K562 (cell line): ENCODE data around the gene RTCA. TPM values are rescaled to one million over a fixed set of nuclear protein-coding genes. Genes with fewer than 3 reads are reported as not detected.

Experiments
- ATAC-seq: fragments of 200-7000 bp; cut with Tn5 transposase; 3 replicates; pipeline ENCODE4 v1.9.1; 2020; ENCODE audit warnings: moderate library complexity
- BruUV-seq: library from RNA; stranded (reverse); fragments of 400-500 nt; replicated peaks from 2 replicates; lab custom pipeline; 2021; lab: Mats Ljungman, UMichigan
- CTCF ChIA-PET: fragments of 300-600 bp; formaldehyde crosslinking; extraction: SDS; loops from one replicate; lab custom pipeline; 2021; ENCODE audit warnings: low intra/inter-chr PET ratio; lab: Yijun Ruan, JAX
- POLR2A ChIA-PET: fragments of 300-600, 350-650 bp; sonication (Branson Sonifier 250); formaldehyde crosslinking; extraction: SDS; loops from one replicate; lab custom pipeline; 2021; ENCODE audit warnings: antibody characterized with exemption, inconsistent platforms; lab: Yijun Ruan, JAX
- DNase-seq, 4 experiments: peaks; one replicate each; pipeline versions ENCODE4 v3.0.0 to v3.0.0-alpha.2; 2011 to 2018; ENCODE audit warnings: low spot score in 3 of 4, mixed read lengths in 3 of 4; ENCODE audit errors: extremely low read depth in 1 of 4
- FAIRE-seq: peaks from 2 replicates; lab custom pipeline; 2011; peaks lifted over from hg19 to GRCh38; lab: Jason Lieb, UNC
- H2AFZ ChIP-seq: 2 replicates; pipeline ENCODE4 v1.6.0; 2011; ENCODE audit warnings: low read depth, low read length, control low read depth, inconsistent platforms
- H3K27ac ChIP-seq: fragments of 200-600 bp; 3 replicates; pipeline ENCODE4 v1.8.0; 2011; ENCODE audit warnings: low read depth, mild to moderate bottlenecking, control low read depth, inconsistent platforms, low read length, moderate library complexity, mixed read lengths; ENCODE audit errors: extremely low read depth
- H3K27me3 ChIP-seq, 2 experiments: fragments of 300-600 bp in 1 of 2; 2 replicates in 1 of 2; 3 replicates in 1 of 2; pipeline versions ENCODE4 v1.6.0 to v1.8.0; 2011; ENCODE audit warnings: inconsistent platforms in 2 of 2, low read length in 2 of 2, mild to moderate bottlenecking in 1 of 2, mixed read lengths in 1 of 2, moderate library complexity in 1 of 2; ENCODE audit not compliant: control insufficient read depth in 2 of 2, insufficient read depth in 2 of 2
- H3K36me3 ChIP-seq: fragments of 300-600 bp; 3 replicates; pipeline ENCODE4 v1.8.0; 2011; ENCODE audit warnings: mild to moderate bottlenecking, low read length, inconsistent platforms; ENCODE audit not compliant: control insufficient read depth, insufficient read depth
- H3K4me1 ChIP-seq, 2 experiments: fragments of 200-600 bp in 1 of 2; replicated peaks in 1 of 2; 2 replicates in 1 of 2; 3 replicates in 1 of 2; pipeline versions ENCODE4 v1.5.1 to v1.8.0; 2011; ENCODE audit warnings: inconsistent platforms in 2 of 2, low read length in 2 of 2, mild to moderate bottlenecking in 1 of 2, mixed read lengths in 1 of 2, moderate library complexity in 1 of 2; ENCODE audit not compliant: control insufficient read depth in 2 of 2, insufficient read depth in 2 of 2
- H3K4me2 ChIP-seq: 2 replicates; pipeline ENCODE4 v1.6.1; 2011; ENCODE audit warnings: low read length, control low read depth, inconsistent platforms, mixed read lengths; ENCODE audit not compliant: insufficient read depth
- H3K4me3 ChIP-seq: fragments of 200-600 bp; sonication (generic), shearing (Covaris generic); 2 replicates; pipeline ENCODE4 v1.5.1; 2016; ENCODE audit warnings: control low read depth, inconsistent platforms
- H3K79me2 ChIP-seq: fragments of 200-600 bp; 3 replicates; pipeline ENCODE4 v1.8.0; 2011; ENCODE audit warnings: low read length, inconsistent platforms; ENCODE audit not compliant: control insufficient read depth, insufficient read depth
- H3K9ac ChIP-seq, 2 experiments: 2 replicates each; pipeline versions ENCODE4 v1.6.0 to v1.6.1; 2011; ENCODE audit warnings: low read depth in 2 of 2, low read length in 2 of 2, control low read depth in 1 of 2, inconsistent platforms in 1 of 2, mild to moderate bottlenecking in 1 of 2, mixed read lengths in 1 of 2; ENCODE audit not compliant: insufficient read depth in 1 of 2
- H3K9me1 ChIP-seq: one replicate; pipeline ENCODE4 v1.6.0; 2011; ENCODE audit warnings: inconsistent platforms, mild to moderate bottlenecking, low read length, moderate library complexity; ENCODE audit not compliant: control insufficient read depth, insufficient read depth
- H3K9me3 ChIP-seq: replicated peaks from 2 replicates; pipeline ENCODE4 v1.5.1; 2011; ENCODE audit warnings: low read depth, low read length, inconsistent platforms; ENCODE audit not compliant: control insufficient read depth, insufficient read depth
- H4K20me1 ChIP-seq: replicated peaks from 2 replicates; pipeline ENCODE4 v1.6.1; 2011; ENCODE audit warnings: low read length, inconsistent platforms, mixed read lengths; ENCODE audit not compliant: control insufficient read depth, insufficient read depth
- ADNP ChIP-seq: fragments of 200-800 bp; sonication (Bioruptor generic); IDR thresholded peaks from 2 replicates; pipeline ENCODE4 v1.6.1; 2016; ENCODE audit warnings: missing genetic modification characterization, missing compliant biosample characterization
- DDX20 ChIP-seq: fragments of 450-650 bp; IDR thresholded peaks from 2 replicates; pipeline ENCODE4 v1.6.1; 2016; ENCODE audit warnings: missing genetic modification characterization, low read depth, mild to moderate bottlenecking, missing compliant biosample characterization, moderate library complexity
- FOXA1 ChIP-seq: fragments of 450-650 bp; IDR thresholded peaks from 2 replicates; pipeline ENCODE4 v1.6.1; 2016; ENCODE audit warnings: mild to moderate bottlenecking, borderline replicate concordance
- FOXJ2 ChIP-seq: fragments of 200-800 bp; sonication (Bioruptor generic); IDR thresholded peaks from 2 replicates; pipeline ENCODE4 v1.6.1; 2016; ENCODE audit warnings: missing genetic modification characterization, missing compliant biosample characterization
- JUN ChIP-seq, 2 experiments: sonication (generic) in 1 of 2; formaldehyde crosslinking in 1 of 2; IDR thresholded peaks; 2 replicates each; pipeline versions ENCODE4 v1.6.1 to v1.8.0; 2012 to 2022; ENCODE audit warnings: borderline replicate concordance in 2 of 2, mild to moderate bottlenecking in 2 of 2, improper control_type of control experiment in 1 of 2, low read depth in 1 of 2, low read length in 1 of 2, missing genetic modification reagents in 1 of 2
- KAT7 ChIP-seq: sonication (generic); formaldehyde crosslinking; IDR thresholded peaks from 2 replicates; pipeline ENCODE4 v1.8.0; 2022; ENCODE audit warnings: missing genetic modification reagents, mild to moderate bottlenecking, borderline replicate concordance
- MAFF ChIP-seq: IDR thresholded peaks from 2 replicates; pipeline ENCODE4 v1.6.1; 2012; ENCODE audit warnings: low read length, improper control_type of control experiment
- MEF2A ChIP-seq: IDR thresholded peaks from 2 replicates; pipeline ENCODE4 v1.6.1; 2011; ENCODE audit warnings: low read depth, mild to moderate bottlenecking, low read length, moderate library complexity; ENCODE audit not compliant: control insufficient read depth
- MTF1 ChIP-seq: fragments of 250-450 bp; sonication (Bioruptor Pico); IDR thresholded peaks from 2 replicates; pipeline ENCODE4 v1.9.0; 2021; ENCODE audit warnings: moderate library complexity, mild to moderate bottlenecking, inconsistent platforms, borderline replicate concordance
- MXI1 ChIP-seq: IDR thresholded peaks from 2 replicates; pipeline ENCODE4 v1.6.1; 2011; ENCODE audit warnings: low read depth, mild to moderate bottlenecking, improper control_type of control experiment, low read length
- NR2C2 ChIP-seq, 2 experiments: fragments of 200-800 bp in 1 of 2; sonication (Bioruptor generic) in 1 of 2; sonication (generic) in 1 of 2; formaldehyde crosslinking in 1 of 2; IDR thresholded peaks; 2 replicates each; pipeline versions ENCODE4 v1.6.1 to v1.8.0; 2016 to 2022; ENCODE audit warnings: mild to moderate bottlenecking in 1 of 2, missing compliant biosample characterization in 1 of 2, missing genetic modification characterization in 1 of 2, missing genetic modification reagents in 1 of 2
- NR4A1 ChIP-seq, 2 experiments: fragments of 250-450 bp in 1 of 2; fragments of 450-650 bp in 1 of 2; sonication (Bioruptor Pico) in 1 of 2; IDR thresholded peaks; 2 replicates each; pipeline versions ENCODE4 v1.4.0 to v1.6.1; 2016 to 2020; ENCODE audit warnings: mild to moderate bottlenecking in 2 of 2, missing compliant biosample characterization in 1 of 2, missing genetic modification characterization in 1 of 2, moderate library complexity in 1 of 2
- PTBP1 ChIP-seq: fragments of 200-400 bp; formaldehyde crosslinking; IDR thresholded peaks from 2 replicates; pipeline ENCODE4 v1.6.1; 2017; ENCODE audit warnings: low read depth, low read length
- TAF15 ChIP-seq: fragments of 200-400 bp; formaldehyde crosslinking; IDR thresholded peaks from 2 replicates; pipeline ENCODE4 v1.6.1; 2017; ENCODE audit warnings: mild to moderate bottlenecking, low read depth, low read length, moderate library complexity
- TAF7 ChIP-seq: fragments of 450-650 bp; IDR thresholded peaks from 2 replicates; pipeline ENCODE4 v1.6.1; 2016; ENCODE audit warnings: missing genetic modification characterization, missing compliant biosample characterization
- ZNF586 ChIP-seq: fragments of 450-650 bp; formaldehyde crosslinking; conservative IDR thresholded peaks from 2 replicates; pipeline ENCODE4 v1.4.0; 2020; ENCODE audit warnings: mild to moderate bottlenecking, moderate library complexity
- ZNF695 ChIP-seq: fragments of 450-650 bp; formaldehyde crosslinking; IDR thresholded peaks from 2 replicates; pipeline ENCODE4 v1.4.0; 2020; ENCODE audit warnings: mild to moderate bottlenecking, moderate library complexity
- ZNF830 ChIP-seq: fragments of 250-450 bp; sonication (Bioruptor Pico); IDR thresholded peaks from 2 replicates; pipeline ENCODE4 v1.5.0; 2021; ENCODE audit warnings: mild to moderate bottlenecking
- WGBS: fragments of 100-300 bp; shearing (Covaris generic); methylation state at CpG from one replicate; pipeline ENCODE4 v1.1.6; 2016; ENCODE audit warnings: low coverage, mixed read lengths; ENCODE audit not compliant: insufficient coverage; ENCODE audit errors: missing lambda C conversion rate; 5-methylcytosine and 5-hydroxymethylcytosine counted together
- in situ Hi-C: fragments of 300-500 bp; cut with MboI; formaldehyde crosslinking; loops from 4 replicates; pipeline ENCODE4 v1.15.0; 2018; ENCODE audit warnings: inconsistent platforms, mixed read lengths
- intact Hi-C: fragments of 100-400 bp; cut with micrococcal nuclease; formaldehyde crosslinking; loops from 2 replicates; pipeline ENCODE4 v1.14.2; 2022
- polyA plus RNA-seq, 8 experiments: library from polyadenylated mRNA; depleted of rRNA in 4 of 8; stranded (reverse) in 5 of 8; unstranded in 3 of 8; fragments of >200 nt; fragmentation: Nextera tagmentation in 2 of 8; fragmentation: Illumina TruSeq in 1 of 8; extraction: Ambion mirVana in 2 of 8; extraction: Trizol in 1 of 8; gene quantifications; 2 replicates each; pipeline versions ENCODE4 v1.2.1 to v1.2.3, GENCODE V29; 2011 to 2014; ENCODE audit warnings: inconsistent platforms in 1 of 8, missing spikeins in 1 of 8
- total RNA-seq, 7 experiments: library from RNA; depleted of rRNA in 6 of 7; stranded (reverse); fragments of >200 nt in 6 of 7; fragmentation: Illumina TruSeq in 2 of 7; extraction: Trizol in 2 of 7; gene quantifications; 2 replicates each; pipeline versions ENCODE4 v1.2.1 to v1.2.3, GENCODE V29; 2011 to 2021; ENCODE audit warnings: low replicate concordance in 1 of 7
- TF ChIP-seq, protein P1 (sequence below): conservative IDR thresholded peaks from 2 replicates; pipeline ENCODE4 v1.6.1; 2011; ENCODE audit warnings: low read depth, mild to moderate bottlenecking, low read length; ENCODE audit not compliant: control insufficient read depth
- TF ChIP-seq, protein P2 (sequence below): fragments of 450-650 bp; conservative IDR thresholded peaks from 2 replicates; pipeline ENCODE4 v1.6.1; 2016; ENCODE audit warnings: missing genetic modification characterization, low read depth, mild to moderate bottlenecking, missing compliant biosample characterization, moderate library complexity

RTCA gene
- total and polyA plus RNA-seq, 9 of the 15 experiments (the other 6 are each of a cell fraction or from before 2014, with no cell fraction given): 11.6 to 57.2 (median 43.2) TPM

DNA sequence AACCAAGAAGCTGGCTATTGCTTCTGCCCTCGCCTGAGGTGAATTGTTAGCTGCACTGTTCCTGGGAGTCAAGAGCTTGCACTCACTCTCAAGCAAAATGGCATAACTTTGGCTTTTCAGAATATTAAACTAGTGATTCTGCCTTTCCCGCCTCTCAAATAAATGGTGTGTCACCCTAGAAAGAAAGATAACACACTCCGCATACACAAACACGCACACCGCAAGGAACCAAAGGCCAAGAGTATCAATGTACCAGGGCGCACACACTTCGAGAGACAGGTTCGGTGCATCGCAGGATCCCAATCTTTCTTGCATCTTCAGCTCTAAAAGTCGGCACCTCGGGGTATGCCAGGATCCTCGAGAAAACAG is 470 bp upstream of the RTCA start:
- 0% methylated on average over 12 of the region's 12 CpGs for WGBS
- in situ Hi-C loops (no loop called here), intact Hi-C loops (loop anchor here (2.0 to 10.0 kb wide), 4 partner anchors 15 to 221 kb away; partner anchors contain the start of genes CDC14A, SASS6 and TRMT13)
- FAIRE-seq (peak; percentile 86), DNase-seq (peak; percentile 15 to 61 (median 28)), ATAC-seq (peak; percentile 50)
- Histone ChIP-seq H4K20me1 (no peaks in the 10 kb centered on the region), H3K4me3 (peak overlapping the region; percentile 88), H3K4me1 (peaks cover 4 to 6% of the 10 kb centered on the region in 2 experiments; a peak in 3 of 5 replicates), H3K36me3 (peaks cover 43% of the 10 kb centered on the region), H3K27ac (peak overlapping the region; percentile 87), H3K27me3 (no peaks in the 10 kb centered on the region; a peak in 1 of 5 replicates), H3K9me1 (no peaks in the 10 kb centered on the region), H3K4me2 (peak overlapping the region; percentile 92), H3K9ac (peak overlapping the region; percentile 89 to 90), H2AFZ (peak overlapping the region; percentile 92), H3K9me3 (peaks cover 11% of the 10 kb centered on the region), H3K79me2 (peaks cover 46% of the 10 kb centered on the region)
- POLR2A ChIA-PET: interaction anchor here (0.6 to 3.1 kb wide), 9 partner anchors 9 to 167 kb away, joined by 3 to 17 read pairs (median 4); partner anchors contain the start of genes CDC14A, DBT, SASS6 and TRMT13
- CTCF ChIA-PET: interaction anchor here (0.6 kb wide), 1 partner anchor 98 kb away, joined by 5 read pairs; no protein-coding TSS in a partner anchor
- TSS peak; percentile 86 for BruUV-seq
- TF ChIP-seq, protein P1, sequence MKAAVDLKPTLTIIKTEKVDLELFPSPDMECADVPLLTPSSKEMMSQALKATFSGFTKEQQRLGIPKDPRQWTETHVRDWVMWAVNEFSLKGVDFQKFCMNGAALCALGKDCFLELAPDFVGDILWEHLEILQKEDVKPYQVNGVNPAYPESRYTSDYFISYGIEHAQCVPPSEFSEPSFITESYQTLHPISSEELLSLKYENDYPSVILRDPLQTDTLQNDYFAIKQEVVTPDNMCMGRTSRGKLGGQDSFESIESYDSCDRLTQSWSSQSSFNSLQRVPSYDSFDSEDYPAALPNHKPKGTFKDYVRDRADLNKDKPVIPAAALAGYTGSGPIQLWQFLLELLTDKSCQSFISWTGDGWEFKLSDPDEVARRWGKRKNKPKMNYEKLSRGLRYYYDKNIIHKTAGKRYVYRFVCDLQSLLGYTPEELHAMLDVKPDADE: no peak
- no peak for TF ChIP-seq ZNF695
- TF ChIP-seq, protein P2, sequence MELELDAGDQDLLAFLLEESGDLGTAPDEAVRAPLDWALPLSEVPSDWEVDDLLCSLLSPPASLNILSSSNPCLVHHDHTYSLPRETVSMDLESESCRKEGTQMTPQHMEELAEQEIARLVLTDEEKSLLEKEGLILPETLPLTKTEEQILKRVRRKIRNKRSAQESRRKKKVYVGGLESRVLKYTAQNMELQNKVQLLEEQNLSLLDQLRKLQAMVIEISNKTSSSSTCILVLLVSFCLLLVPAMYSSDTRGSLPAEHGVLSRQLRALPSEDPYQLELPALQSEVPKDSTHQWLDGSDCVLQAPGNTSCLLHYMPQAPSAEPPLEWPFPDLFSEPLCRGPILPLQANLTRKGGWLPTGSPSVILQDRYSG (tag): peak; percentile 80
- TF ChIP-seq ZNF586 (CRISPR knock-in tag): no peak
- TF ChIP-seq DDX20 (tag): no peak
- no peak for TF ChIP-seq KAT7 (CRISPR knock-in tag)
- no peak for TF ChIP-seq TAF15
- no peak for TF ChIP-seq NR2C2 (CRISPR knock-in tag; IDR thresholded peaks at IDR 0.05)
- TF ChIP-seq NR2C2 (tag; IDR thresholded peaks at IDR 0.05): no peak
- TF ChIP-seq NR4A1 (CRISPR knock-in tag; IDR thresholded peaks at IDR 0.05): no peak
- peak; percentile 57; the same call in 1 of the 2 replicates for TF ChIP-seq NR4A1 (tag; IDR thresholded peaks at IDR 0.05)
- TF ChIP-seq MTF1 (CRISPR knock-in tag): no peak
- TF ChIP-seq ADNP: no peak
- no peak for TF ChIP-seq ZNF830 (CRISPR knock-in tag)
- no peak for TF ChIP-seq JUN (IDR thresholded peaks at IDR 0.05; ENCODE audit: borderline replicate concordance, low read depth, low read length)
- no peak for TF ChIP-seq JUN (CRISPR knock-in tag; IDR thresholded peaks at IDR 0.05; ENCODE audit: borderline replicate concordance)
- TF ChIP-seq PTBP1: no peak
- no peak for TF ChIP-seq FOXA1
- TF ChIP-seq FOXJ2 (tag): peak; percentile 67; the same call in 1 of the 2 replicates
- no peak for TF ChIP-seq TAF7 (tag)
- TF ChIP-seq MXI1: no peak
- no peak for TF ChIP-seq MEF2A
- 0 out of 2 replicates have a peak, but pooled peaks have one; percentile 10 for TF ChIP-seq MAFF
